Upper lobe of right lung (tissue), 1 donor: ENCODE data around the gene CBR4. TPM values are rescaled to one million over a fixed set of nuclear protein-coding genes. Genes with fewer than 3 reads are reported as not detected.

Experiments
- ATAC-seq: fragments of 200-7000 bp; cut with Tn5 transposase; one replicate; pipeline ENCODE4 v1.9.1; 2020; ENCODE audit warnings: mild to moderate bottlenecking, moderate library complexity
- DNase-seq: peaks from one replicate; pipeline ENCODE4 v3.0.0-alpha.2; 2020
- H3K27ac ChIP-seq: fragments of 200-600 bp; one replicate; pipeline ENCODE4 v1.8.0; 2022
- H3K27me3 ChIP-seq: fragments of 200-600 bp; one replicate; pipeline ENCODE4 v1.8.0; 2022; ENCODE audit warnings: mild to moderate bottlenecking
- H3K36me3 ChIP-seq: fragments of 200-600 bp; one replicate; pipeline ENCODE4 v1.8.0; 2022
- H3K4me1 ChIP-seq: fragments of 200-600 bp; one replicate; pipeline ENCODE4 v1.8.0; 2022
- H3K4me3 ChIP-seq: fragments of 200-600 bp; one replicate; pipeline ENCODE4 v1.8.0; 2022; ENCODE audit warnings: mild to moderate bottlenecking
- H3K9me3 ChIP-seq: fragments of 200-600 bp; one replicate; pipeline ENCODE4 v1.8.0; 2022
- CTCF ChIP-seq: fragments of 200-600 bp; IDR thresholded peaks from one replicate; pipeline ENCODE4 v1.8.0; 2022; ENCODE audit warnings: antibody characterized with exemption
- intact Hi-C: fragments of 100-400 bp; cut with DNase I; formaldehyde crosslinking; loops from one replicate; pipeline ENCODE4 v1.11.0; 2022
- total RNA-seq: library from RNA; stranded (reverse); fragmentation: NEBNext Ultra II Directional; extraction: Animal tissue kit (Norgen Biotek cat#: 25700); gene quantifications from one replicate; pipeline ENCODE4 v1.2.1, GENCODE V29; 2021
- donor health status: DM: no; HTN: yes; CAD: no; lungs with severe emphysema.

Gene CBR4
- total RNA-seq, 1 donor from 2014 or later: 13.6 TPM

- H3K4me1 ChIP-seq: no peaks in the 10 kb centered on the region
- intact Hi-C loops: no loop called here
Observed at GRCh38 chr4:169017971-169018370, 7.9 kb upstream of the CBR4 start.

GRCh38 chr4:169015186-169015623 is 5.2 kb upstream of the CBR4 start:
- no peak for TF ChIP-seq CTCF
- Histone ChIP-seq H3K27me3 (no peaks in the 10 kb centered on the region), H3K4me3 (no peak overlapping the region), H3K27ac (no peak overlapping the region), H3K9me3 (no peaks in the 10 kb centered on the region), H3K4me1 (no peaks in the 10 kb centered on the region), H3K36me3 (no peaks in the 10 kb centered on the region)
- ATAC-seq: no peak
- intact Hi-C loops: no loop called here
- DNase-seq: no peak

More at GRCh38 chr4:169017971-169018370, 7.9 kb upstream of the CBR4 start:
- H3K36me3 ChIP-seq: no peaks in the 10 kb centered on the region
- DNase-seq (no peak), ATAC-seq (no peak)
- H3K27ac ChIP-seq: no peak overlapping the region
- H3K9me3 ChIP-seq: no peaks in the 10 kb centered on the region
- TF ChIP-seq CTCF: no peak
- H3K27me3 ChIP-seq: no peaks in the 10 kb centered on the region
- H3K4me3 ChIP-seq: no peak overlapping the region

- H3K9me3 ChIP-seq: no peaks in the 10 kb centered on the region
- H3K36me3 ChIP-seq: no peaks in the 10 kb centered on the region
- DNase-seq: no peak
- H3K27ac ChIP-seq: no peak overlapping the region
- no peaks in the 10 kb centered on the region for H3K27me3 ChIP-seq
- intact Hi-C loops: no loop called here
- no peak for TF ChIP-seq CTCF
- ATAC-seq: no peak
- no peaks in the 10 kb centered on the region for H3K4me1 ChIP-seq
- H3K4me3 ChIP-seq: no peak overlapping the region
Observed at GRCh38 chr4:169014586-169014985, 4.5 kb upstream of the CBR4 start.

GRCh38 chr4:169013396-169013795 is 3.3 kb upstream of the CBR4 start:
- TF ChIP-seq CTCF: no peak
- Histone ChIP-seq H3K9me3 (no peaks in the 10 kb centered on the region), H3K27ac (no peak overlapping the region), H3K27me3 (no peaks in the 10 kb centered on the region), H3K36me3 (no peaks in the 10 kb centered on the region), H3K4me1 (peaks cover 8% of the 10 kb centered on the region), H3K4me3 (no peak overlapping the region)
- intact Hi-C loops: no loop called here
- DNase-seq: no peak
- no peak for ATAC-seq

GRCh38 chr4:169012049-169012448 is 2.0 kb upstream of the CBR4 start:
- Histone ChIP-seq H3K27me3 (no peaks in the 10 kb centered on the region), H3K9me3 (no peaks in the 10 kb centered on the region), H3K4me1 (peaks cover 13% of the 10 kb centered on the region), H3K27ac (no peak overlapping the region), H3K36me3 (no peaks in the 10 kb centered on the region), H3K4me3 (no peak overlapping the region)
- intact Hi-C loops: no loop called here
- TF ChIP-seq CTCF: no peak
- DNase-seq (no peak), ATAC-seq (no peak)
